Ishikawa (cell line): ENCODE data around the gene GRIP2.

Experiments used
- CEBPB ChIP-seq: IDR thresholded peaks from 2 replicates; pipeline ENCODE4 v1.6.1; 2012
- CREB1 ChIP-seq: IDR thresholded peaks from 2 replicates; pipeline ENCODE4 v1.6.1; 2012; ENCODE audit warnings: low read depth
- EGR1 ChIP-seq: IDR thresholded peaks from 2 replicates; pipeline ENCODE4 v1.6.1; 2012
- EP300 ChIP-seq: IDR thresholded peaks from 2 replicates; pipeline ENCODE4 v1.6.1; 2012; ENCODE audit warnings: borderline replicate concordance
- FOXM1 ChIP-seq: IDR thresholded peaks from 2 replicates; pipeline ENCODE4 v1.6.1; 2012; ENCODE audit warnings: low read depth, borderline replicate concordance
- MAX ChIP-seq: IDR thresholded peaks from 2 replicates; pipeline ENCODE4 v1.6.1; 2012
- NFIC ChIP-seq: IDR thresholded peaks from 2 replicates; pipeline ENCODE4 v1.6.1; 2012
- RAD21 ChIP-seq: IDR thresholded peaks from 2 replicates; pipeline ENCODE4 v1.6.1; 2012; ENCODE audit warnings: low read depth
- REST ChIP-seq: IDR thresholded peaks from 2 replicates; pipeline ENCODE4 v1.6.1; 2012; ENCODE audit warnings: low read depth, mild to moderate bottlenecking
- TAF1 ChIP-seq: IDR thresholded peaks from 2 replicates; pipeline ENCODE4 v1.6.1; 2012; ENCODE audit warnings: low read depth, mild to moderate bottlenecking
- TCF12 ChIP-seq: IDR thresholded peaks from 2 replicates; pipeline ENCODE4 v1.6.1; 2012; ENCODE audit warnings: low read depth
- TEAD4 ChIP-seq: IDR thresholded peaks from 2 replicates; pipeline ENCODE4 v1.6.1; 2012
- USF1 ChIP-seq: IDR thresholded peaks from 2 replicates; pipeline ENCODE4 v1.6.1; 2012
- YY1 ChIP-seq: IDR thresholded peaks from 2 replicates; pipeline ENCODE4 v1.6.1; 2012; ENCODE audit warnings: low read depth
- ZBTB7A ChIP-seq: IDR thresholded peaks from 2 replicates; pipeline ENCODE4 v1.6.1; 2012; ENCODE audit warnings: low read depth

The GRIP2 gene

GRCh38 chr3:14478956-14479550 is 61.1 kb downstream of the GRIP2 start:
- TF ChIP-seq FOXM1: no peak
- no peak for TF ChIP-seq TEAD4
- no peak for TF ChIP-seq TCF12
- TF ChIP-seq ZBTB7A: no peak
- no peak for TF ChIP-seq EP300
- no peak for TF ChIP-seq REST
- TF ChIP-seq CEBPB: no peak
- no peak for TF ChIP-seq USF1
- no peak for TF ChIP-seq RAD21
- no peak for TF ChIP-seq TAF1
- no peak for TF ChIP-seq EGR1

- TF ChIP-seq TCF12 (no peak), USF1 (no peak), CREB1 (no peak), CEBPB (no peak), EGR1 (no peak), REST (no peak), TEAD4 (no peak), ZBTB7A (no peak), RAD21 (no peak), TAF1 (no peak), EP300 (no peak), MAX (no peak), NFIC (no peak), YY1 (no peak), FOXM1 (no peak)
These were observed 62.7 kb downstream of the GRIP2 start for GRCh38 chr3:14477311-14477935.

GRCh38 chr3:14476583-14477265 is 63.4 kb downstream of the GRIP2 start:
- TF ChIP-seq CREB1: no peak
- TF ChIP-seq TEAD4: no peak
- no peak for TF ChIP-seq CEBPB
- no peak for TF ChIP-seq REST
- no peak for TF ChIP-seq NFIC
- no peak for TF ChIP-seq ZBTB7A
- no peak for TF ChIP-seq FOXM1
- TF ChIP-seq TAF1: no peak

- TF ChIP-seq RAD21: no peak
- TF ChIP-seq NFIC: no peak
- TF ChIP-seq EP300: no peak
- no peak for TF ChIP-seq USF1
- no peak for TF ChIP-seq MAX
- no peak for TF ChIP-seq TCF12
- TF ChIP-seq EGR1: no peak
- TF ChIP-seq CEBPB: no peak
- no peak for TF ChIP-seq CREB1
- no peak for TF ChIP-seq YY1
- no peak for TF ChIP-seq ZBTB7A
- TF ChIP-seq TAF1: no peak
- TF ChIP-seq FOXM1: no peak
- TF ChIP-seq TEAD4: no peak
- no peak for TF ChIP-seq REST
These were observed 64.5 kb downstream of the GRIP2 start for GRCh38 chr3:14475621-14476020.
